OCI-LY7 (cell line): ENCODE data around the gene SKAP2. TPM values are rescaled to one million over a fixed set of nuclear protein-coding genes. Genes with fewer than 3 reads are reported as not detected.

Experiments used
- BruUV-seq: library from RNA; stranded (reverse); fragments of 400-500 nt; replicated peaks from 2 replicates; lab custom pipeline; 2021; lab: Mats Ljungman, UMichigan
- CTCF ChIA-PET: fragments of 300-600 bp; sonication (Branson Sonifier 250); formaldehyde crosslinking; loops from one replicate; lab custom pipeline; 2022; ENCODE audit warnings: antibody characterized with exemption; ENCODE audit not compliant: unreplicated experiment; lab: Charles Lee
- POLR2A ChIA-PET: fragments of 300-600 bp; sonication (Branson Sonifier 250); formaldehyde crosslinking; loops from one replicate; lab custom pipeline; 2022; ENCODE audit warnings: antibody characterized with exemption; lab: Charles Lee
- DNase-seq: peaks from one replicate; pipeline ENCODE4 v3.0.0-alpha.2; 2015; ENCODE audit warnings: low spot score
- H2AFZ ChIP-seq: fragments of 200-600 bp; sonication (generic), shearing (Covaris generic); 2 replicates; pipeline ENCODE4 v1.6.1; 2014; ENCODE audit warnings: mild to moderate bottlenecking, antibody characterized with exemption, low read length, moderate library complexity
- H3K27ac ChIP-seq: fragments of 200-600 bp; sonication (generic); 2 replicates; pipeline ENCODE4 v1.5.1; 2014; ENCODE audit warnings: mixed run types, low read depth, mild to moderate bottlenecking, moderate library complexity, low read length, inconsistent platforms; ENCODE audit not compliant: poor library complexity, severe bottlenecking
- H3K36me3 ChIP-seq: fragments of 200-600 bp; sonication (generic); 2 replicates; pipeline ENCODE4 v1.6.1; 2014; ENCODE audit warnings: mild to moderate bottlenecking, antibody characterized with exemption, low read length, moderate library complexity, mixed read lengths; ENCODE audit not compliant: insufficient read depth
- H3K4me1 ChIP-seq: fragments of 200-600 bp; sonication (generic); 2 replicates; pipeline ENCODE4 v1.5.1; 2014; ENCODE audit warnings: mild to moderate bottlenecking, low read length; ENCODE audit not compliant: insufficient read depth, poor library complexity, severe bottlenecking
- H3K4me2 ChIP-seq: fragments of 200-600 bp; sonication (generic); 2 replicates; pipeline ENCODE4 v1.6.1; 2014; ENCODE audit warnings: mild to moderate bottlenecking, low read length
- H3K4me3 ChIP-seq: fragments of 200-600 bp; sonication (generic); 2 replicates; pipeline ENCODE4 v1.5.1; 2014; ENCODE audit warnings: mild to moderate bottlenecking, low read depth, low read length; ENCODE audit not compliant: poor library complexity, severe bottlenecking
- H3K79me2 ChIP-seq: fragments of 200-600 bp; sonication (generic); 2 replicates; pipeline ENCODE4 v1.6.1; 2016; ENCODE audit warnings: low read depth, mild to moderate bottlenecking, low read length, moderate library complexity, mixed read lengths; ENCODE audit not compliant: insufficient read depth
- H3K9me2 ChIP-seq: fragments of 200-600 bp; sonication (generic); 2 replicates; pipeline ENCODE4 v1.6.1; 2016; ENCODE audit warnings: mild to moderate bottlenecking, low read length, mixed read lengths; ENCODE audit not compliant: insufficient read depth
- H3K9me3 ChIP-seq: fragments of 200-600 bp; sonication (generic); 2 replicates; pipeline ENCODE4 v1.6.1; 2014; ENCODE audit warnings: mild to moderate bottlenecking, mixed run types, low read length, mixed read lengths
- H4K20me1 ChIP-seq: fragments of 200-600 bp; sonication (generic); 2 replicates; pipeline ENCODE4 v1.6.1; 2014; ENCODE audit warnings: mild to moderate bottlenecking, antibody characterized with exemption, low read length, moderate library complexity, mixed read lengths; ENCODE audit not compliant: insufficient read depth
- CTCF ChIP-seq: fragments of 200-600 bp; sonication (generic); conservative IDR thresholded peaks from 2 replicates; pipeline ENCODE4 v1.5.1; 2014; ENCODE audit warnings: mild to moderate bottlenecking, antibody characterized with exemption, low read length, moderate library complexity, mixed read lengths
- EZH2phosphoT487 ChIP-seq: fragments of 200-600 bp; sonication (generic); IDR thresholded peaks from 2 replicates; pipeline ENCODE4 v1.6.1; 2018; ENCODE audit warnings: low read depth, borderline replicate concordance, mild to moderate bottlenecking, mixed run types, antibody characterized with exemption, low read length, moderate library complexity, mixed read lengths
- intact Hi-C: fragments of 100-400 bp; cut with micrococcal nuclease; formaldehyde crosslinking; loops from one replicate; pipeline ENCODE4 v1.10.0; 2022; ENCODE audit not compliant: unreplicated experiment
- total RNA-seq, 2 experiments: library from RNA; depleted of rRNA in 1 of 2; stranded (reverse); fragments of >200 nt in 1 of 2; shearing (Covaris generic) in 1 of 2; gene quantifications; 2 replicates each; pipeline ENCODE4 v1.2.3, GENCODE V29; 2014 to 2022

The SKAP2 gene
- total RNA-seq, 2 experiments from 2014 or later = 15.5 to 54.8 TPM

- Histone ChIP-seq H2AFZ (no peak overlapping the region), H3K4me1 (no peaks in the 10 kb centered on the region), H3K27ac (no peak overlapping the region), H4K20me1 (no peaks in the 10 kb centered on the region), H3K79me2 (no peaks in the 10 kb centered on the region), H3K9me2 (no peaks in the 10 kb centered on the region), H3K4me3 (no peak overlapping the region), H3K36me3 (no peaks in the 10 kb centered on the region), H3K4me2 (no peak overlapping the region), H3K9me3 (no peaks in the 10 kb centered on the region)
- BruUV-seq = no TSS peak
- intact Hi-C loops = no loop called here
- POLR2A ChIA-PET = interaction anchor here (0.6 to 1.5 kb wide), 4 partner anchors 9 to 105 kb away, joined by 3 read pairs; no protein-coding TSS in a partner anchor
- CTCF ChIA-PET = no interaction called here
- TF ChIP-seq EZH2phosphoT487 (no peak), CTCF (no peak)
- no peak for DNase-seq
These were observed 121.2 kb downstream of the SKAP2 start for GRCh38 chr7:26743205-26743604.

- H4K20me1 ChIP-seq = no peaks in the 10 kb centered on the region
- DNase-seq = no peak
- H3K9me2 ChIP-seq = no peaks in the 10 kb centered on the region
- no peak overlapping the region for H3K27ac ChIP-seq
- H3K79me2 ChIP-seq = no peaks in the 10 kb centered on the region
- no peaks in the 10 kb centered on the region for H3K4me1 ChIP-seq
- H3K9me3 ChIP-seq = no peaks in the 10 kb centered on the region
- H3K4me3 ChIP-seq = no peak overlapping the region
- H3K36me3 ChIP-seq = no peaks in the 10 kb centered on the region
- ChIA-PET POLR2A (no interaction called here), CTCF (no interaction called here)
- H3K4me2 ChIP-seq = no peak overlapping the region
- intact Hi-C loops = no loop called here
- no peak overlapping the region for H2AFZ ChIP-seq
- TF ChIP-seq EZH2phosphoT487 (no peak), CTCF (no peak)
- no TSS peak for BruUV-seq
These were observed 128.3 kb downstream of the SKAP2 start for GRCh38 chr7:26735976-26736600.

GRCh38 chr7:26729150-26729775 lies 135.1 kb downstream of the SKAP2 start:
- Histone ChIP-seq H3K4me1 (peaks cover 10% of the 10 kb centered on the region), H3K4me2 (0 out of 2 replicates have a peak overlapping the region, but pooled peaks have one; percentile 3), H3K9me3 (no peaks in the 10 kb centered on the region), H3K9me2 (no peaks in the 10 kb centered on the region), H3K79me2 (no peaks in the 10 kb centered on the region), H3K27ac (no peak overlapping the region), H3K36me3 (no peaks in the 10 kb centered on the region), H4K20me1 (no peaks in the 10 kb centered on the region), H3K4me3 (no peak overlapping the region), H2AFZ (no peak overlapping the region)
- DNase-seq = no peak
- intact Hi-C loops = no loop called here
- TF ChIP-seq EZH2phosphoT487 = no peak
- no peak for TF ChIP-seq CTCF
- ChIA-PET POLR2A (no interaction called here), CTCF (no interaction called here)
- no TSS peak for BruUV-seq
